Measurements from ENCODE around the gene TPO.

DNA sequence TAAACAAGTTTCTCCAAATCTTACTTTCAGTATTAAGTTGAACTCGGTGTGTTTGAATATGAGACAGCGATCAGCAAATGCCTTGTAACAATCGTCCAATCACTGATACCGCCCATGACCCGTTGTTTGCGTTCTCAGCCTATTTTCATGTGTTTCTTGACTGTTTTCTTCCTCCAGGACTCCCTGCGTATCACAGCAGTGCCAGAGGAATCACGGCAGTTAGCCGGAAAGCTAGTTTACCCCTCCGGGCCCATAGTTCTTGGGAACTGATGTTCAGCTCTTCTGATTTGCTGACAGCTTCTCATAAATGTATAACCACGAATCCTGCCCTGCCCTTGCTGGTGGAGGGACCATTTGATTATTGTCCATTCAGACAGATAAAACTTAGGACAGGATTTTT is 42.2 kb upstream of the TPO start:
- TF ChIP-seq CTCF (IDR thresholded peaks at IDR 0.05; ENCODE audit: low read depth, low read length, missing input control) (no peak), RAD21 (IDR thresholded peaks at IDR 0.05) (no peak), REST (IDR thresholded peaks at IDR 0.05) (no peak), YY1 (IDR thresholded peaks at IDR 0.05) (no peak), FOXA1 (IDR thresholded peaks at IDR 0.05) (no peak), SP1 (IDR thresholded peaks at IDR 0.05) (no peak), RXRA (IDR thresholded peaks at IDR 0.05) (no peak), ATF3 (IDR thresholded peaks at IDR 0.05) (no peak), EGR1 (IDR thresholded peaks at IDR 0.05; ENCODE audit: low read depth in 2 of 2) (no peak), TAF1 (conservative IDR thresholded peaks at IDR 0.05) (no peak), HNF4G (IDR thresholded peaks at IDR 0.05) (no peak), JUND (IDR thresholded peaks at IDR 0.05) (no peak)
- TF ChIP-seq, protein P1, sequence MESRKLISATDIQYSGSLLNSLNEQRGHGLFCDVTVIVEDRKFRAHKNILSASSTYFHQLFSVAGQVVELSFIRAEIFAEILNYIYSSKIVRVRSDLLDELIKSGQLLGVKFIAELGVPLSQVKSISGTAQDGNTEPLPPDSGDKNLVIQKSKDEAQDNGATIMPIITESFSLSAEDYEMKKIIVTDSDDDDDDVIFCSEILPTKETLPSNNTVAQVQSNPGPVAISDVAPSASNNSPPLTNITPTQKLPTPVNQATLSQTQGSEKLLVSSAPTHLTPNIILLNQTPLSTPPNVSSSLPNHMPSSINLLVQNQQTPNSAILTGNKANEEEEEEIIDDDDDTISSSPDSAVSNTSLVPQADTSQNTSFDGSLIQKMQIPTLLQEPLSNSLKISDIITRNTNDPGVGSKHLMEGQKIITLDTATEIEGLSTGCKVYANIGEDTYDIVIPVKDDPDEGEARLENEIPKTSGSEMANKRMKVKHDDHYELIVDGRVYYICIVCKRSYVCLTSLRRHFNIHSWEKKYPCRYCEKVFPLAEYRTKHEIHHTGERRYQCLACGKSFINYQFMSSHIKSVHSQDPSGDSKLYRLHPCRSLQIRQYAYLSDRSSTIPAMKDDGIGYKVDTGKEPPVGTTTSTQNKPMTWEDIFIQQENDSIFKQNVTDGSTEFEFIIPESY (IDR thresholded peaks at IDR 0.05) = no peak

All from liver (tissue), 3 donors.